ENCODE results near the gene SLMAP.

- TF ChIP-seq CTCF (IDR thresholded peaks at IDR 0.05) (no peak), EZH2 (IDR thresholded peaks at IDR 0.05; ENCODE audit: borderline replicate concordance, insufficient read depth, low read depth, low read length, poor library complexity, severe bottlenecking) (no peak)
These were observed 210.7 kb downstream of the SLMAP start for GRCh38 chr3:57966829-57967228.

Data from B cell (primary cell).